Globus pallidus (tissue), 1 donor: ENCODE measurements around the gene COL16A1.

ENCODE experiments used
- DNase-seq: peaks from one replicate; pipeline ENCODE4 v3.0.0-alpha.2; 2015; ENCODE audit warnings: low spot score

The COL16A1 gene

DNA sequence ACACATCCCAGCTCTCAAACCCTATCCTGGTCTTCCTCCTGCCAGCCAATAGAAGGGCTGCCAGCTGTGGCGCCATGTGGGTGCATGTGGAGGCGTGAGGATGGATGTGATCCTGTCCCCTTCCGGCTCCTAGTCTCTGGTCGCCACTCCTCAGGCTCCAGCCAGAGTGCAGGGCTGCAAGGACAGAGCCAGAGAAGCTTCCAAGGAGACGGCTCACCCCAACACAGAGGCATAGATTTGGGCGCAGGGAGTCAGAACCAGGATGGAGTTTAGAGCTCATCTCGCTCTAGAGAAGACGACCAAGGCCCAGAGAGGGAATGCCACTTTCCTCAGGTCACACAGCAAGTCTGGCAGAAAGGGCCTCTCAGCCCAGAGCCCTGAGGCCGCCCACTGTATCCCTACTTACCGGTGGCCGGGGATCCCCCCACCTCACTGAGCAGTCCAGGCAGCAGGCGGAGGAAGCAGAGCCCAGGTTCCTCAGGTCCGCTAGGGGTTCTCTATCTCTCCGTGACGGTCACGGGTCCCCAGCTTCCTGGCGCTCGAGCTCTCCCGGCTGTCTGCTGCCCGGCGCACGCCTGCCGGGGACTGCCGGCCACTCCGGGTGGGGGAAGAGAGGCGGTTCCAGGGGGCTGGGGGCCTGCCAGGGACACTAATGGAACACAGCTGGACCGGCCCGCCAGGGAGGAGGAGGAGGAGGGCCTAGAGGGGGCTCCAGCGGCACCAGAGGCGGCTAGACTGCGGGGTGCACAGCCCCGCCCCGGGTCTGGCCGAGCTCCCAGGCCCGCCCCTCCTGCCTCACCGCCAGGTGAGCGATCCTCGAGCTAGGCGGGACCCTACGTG lies at the start of gene COL16A1:
COL16A1 (minus strand) TSS at position 587 of the 840 bp plus-strand sequence. CDS start 1,824 bp downstream, outside the sequence.
- DNase-seq, result peak; percentile 72

DNA sequence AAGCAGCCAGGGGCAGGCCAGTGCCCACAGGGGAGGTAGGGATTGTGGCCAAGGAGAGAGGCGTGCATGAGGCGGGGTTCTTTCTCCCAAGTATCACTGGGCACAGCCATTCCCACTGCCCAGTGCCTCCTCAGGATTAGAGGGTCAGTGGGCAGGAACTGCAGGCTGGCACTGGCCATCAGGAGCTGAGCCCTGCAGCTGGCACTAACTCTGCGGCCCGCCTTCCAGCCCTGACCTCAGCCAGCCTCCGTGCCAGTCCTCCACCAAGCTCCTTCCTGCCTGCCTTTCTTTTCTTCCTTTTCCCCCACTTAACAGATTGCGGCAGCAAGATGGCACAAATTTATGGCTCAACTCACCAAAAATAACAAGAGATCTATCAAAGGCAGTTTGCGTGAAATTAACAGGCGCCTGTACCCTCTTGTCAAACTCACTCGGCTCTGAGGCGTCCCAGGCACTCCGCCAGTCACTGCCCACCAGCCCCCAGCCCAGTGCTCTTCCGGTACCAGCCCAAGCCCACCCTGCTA lies 49.2 kb upstream of the COL16A1 start:
- DNase-seq, result peak; percentile 72

DNA sequence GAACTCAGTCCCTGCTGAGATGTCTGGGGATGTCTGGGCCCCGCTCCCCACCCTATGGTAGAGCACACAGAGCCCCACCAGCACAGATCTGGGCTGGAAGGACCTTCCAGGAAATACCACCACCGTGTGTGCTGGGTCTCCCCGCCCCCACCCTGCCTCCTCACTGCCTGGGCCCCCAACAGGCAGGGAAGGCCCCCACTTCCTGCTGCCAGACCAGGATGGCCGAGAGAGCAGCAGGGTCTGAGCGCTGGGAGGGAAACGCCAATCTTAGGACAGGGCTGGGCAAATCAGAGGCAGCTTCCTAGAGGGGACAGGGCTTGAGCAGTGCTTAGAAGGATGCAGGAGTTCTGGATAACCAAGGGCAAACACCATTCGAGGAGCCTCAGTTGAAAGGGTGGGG lies 48.4 kb upstream of the COL16A1 start:
- DNase-seq, result no peak

DNA sequence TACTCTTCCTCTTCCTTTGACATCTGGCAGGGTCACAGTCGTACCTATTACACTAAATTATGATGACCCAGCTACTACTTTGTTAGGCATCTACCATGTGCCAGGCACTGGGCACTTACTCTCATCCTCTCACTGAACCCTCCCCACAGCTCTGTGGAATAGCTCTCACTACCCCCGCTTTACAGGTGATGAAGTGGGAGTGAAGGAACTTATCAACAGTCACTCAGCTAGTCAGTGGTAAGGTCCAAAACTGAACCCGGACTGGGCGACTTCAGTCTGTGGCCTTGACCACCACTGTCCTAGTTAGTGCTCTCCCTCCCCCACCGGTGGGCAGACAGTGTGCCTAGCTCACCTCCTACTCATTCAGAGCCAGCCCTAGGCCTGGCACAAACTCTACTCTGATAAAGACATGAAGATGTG lies 48.0 kb upstream of the COL16A1 start:
- no peak for DNase-seq

DNA sequence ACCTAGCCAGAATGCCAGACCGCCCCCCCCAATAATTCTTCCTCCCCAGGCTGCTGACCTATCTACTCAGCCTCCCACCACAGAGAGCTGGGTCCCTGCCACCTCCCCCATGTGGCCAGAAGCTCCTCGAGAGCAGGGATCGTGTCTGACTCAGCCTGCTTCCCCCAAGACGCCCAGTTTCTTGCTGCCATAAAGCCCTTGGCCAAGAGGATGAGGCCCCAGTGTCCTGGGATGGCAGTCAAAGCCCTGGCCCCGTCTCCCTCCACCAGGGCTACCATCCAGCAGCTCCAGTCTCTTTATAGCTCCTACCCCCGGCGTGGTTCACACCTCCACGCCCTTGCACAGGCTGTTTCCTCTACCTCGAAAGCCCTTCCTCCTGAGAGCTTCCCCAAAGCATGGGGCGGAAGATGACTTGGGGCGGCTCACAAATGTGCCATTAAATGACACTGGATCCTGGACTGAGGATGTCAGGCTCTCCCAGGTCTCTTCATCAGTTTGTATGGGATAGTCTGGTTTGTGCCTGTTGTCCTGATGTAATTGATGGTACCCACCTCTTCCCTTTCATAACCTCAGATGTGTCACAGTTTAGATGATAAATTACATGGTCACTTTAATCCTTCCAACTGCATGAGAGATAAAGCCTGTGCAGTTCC lies 47.2 kb upstream of the COL16A1 start:
- no peak for DNase-seq

DNA sequence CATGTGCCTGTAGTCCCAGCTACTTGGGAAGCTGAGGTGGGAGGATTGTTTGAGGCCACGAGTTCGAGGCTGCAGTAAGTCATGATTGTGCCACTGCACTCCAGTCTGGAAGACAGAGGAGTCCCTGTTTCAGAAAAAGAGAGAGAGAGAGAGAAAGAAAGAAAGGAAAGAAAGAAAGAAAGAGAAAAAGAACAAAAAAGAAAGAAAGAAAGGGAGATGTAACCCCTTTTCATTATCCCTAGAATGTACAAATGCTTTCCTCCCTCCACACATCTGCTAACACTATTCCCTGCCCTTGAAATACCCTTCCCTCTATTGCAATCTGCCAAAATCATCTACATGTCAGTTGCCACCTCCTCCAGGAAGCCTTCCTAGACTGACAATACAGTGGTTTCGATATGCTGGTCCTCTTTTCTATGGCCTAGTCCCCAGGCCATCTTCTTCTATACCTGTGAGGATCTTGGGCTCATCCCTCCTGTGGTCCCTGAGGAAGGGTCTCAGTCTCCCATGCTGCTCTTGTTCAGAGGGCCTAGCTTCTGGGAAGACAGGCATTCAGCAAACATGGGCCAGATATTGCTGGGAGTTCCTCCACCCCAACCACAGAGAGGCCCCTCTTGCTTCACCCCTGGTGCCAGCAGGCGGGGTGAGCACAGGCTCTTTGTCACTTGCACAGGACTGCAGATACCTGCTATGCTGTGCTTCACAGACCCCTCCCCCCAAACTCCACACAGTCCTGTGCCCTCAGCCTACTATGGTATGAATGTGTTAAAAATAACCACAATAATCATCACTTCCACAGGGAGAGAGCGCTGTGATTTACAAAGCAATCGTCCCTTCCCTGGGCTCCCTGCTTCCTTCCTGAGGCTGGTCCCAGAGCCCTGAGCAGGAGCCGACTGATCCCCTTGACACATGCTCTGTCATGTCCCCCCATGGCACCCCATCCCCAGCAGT lies 46.2 kb upstream of the COL16A1 start:
- DNase-seq, result no peak

DNA sequence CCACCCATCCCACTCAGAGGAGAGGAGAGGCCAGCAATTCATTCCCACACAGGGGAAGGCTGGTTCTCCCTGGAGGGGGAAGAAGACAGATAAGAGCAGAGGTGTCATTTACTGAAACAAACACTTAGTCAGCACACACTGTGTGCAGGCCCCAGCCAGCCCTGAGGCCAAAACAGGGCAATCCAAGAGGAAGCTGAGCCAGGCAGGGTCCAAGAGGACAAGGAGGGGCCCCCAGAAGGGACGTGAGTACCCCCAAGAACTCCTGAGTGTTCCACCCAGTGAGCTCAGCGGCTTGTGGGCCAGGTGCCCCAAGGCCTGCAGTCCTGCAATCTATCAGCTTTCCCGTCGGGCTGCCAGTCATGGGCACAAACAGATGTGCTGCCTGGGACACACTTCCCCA lies 44.5 kb upstream of the COL16A1 start:
- DNase-seq, result no peak

DNA sequence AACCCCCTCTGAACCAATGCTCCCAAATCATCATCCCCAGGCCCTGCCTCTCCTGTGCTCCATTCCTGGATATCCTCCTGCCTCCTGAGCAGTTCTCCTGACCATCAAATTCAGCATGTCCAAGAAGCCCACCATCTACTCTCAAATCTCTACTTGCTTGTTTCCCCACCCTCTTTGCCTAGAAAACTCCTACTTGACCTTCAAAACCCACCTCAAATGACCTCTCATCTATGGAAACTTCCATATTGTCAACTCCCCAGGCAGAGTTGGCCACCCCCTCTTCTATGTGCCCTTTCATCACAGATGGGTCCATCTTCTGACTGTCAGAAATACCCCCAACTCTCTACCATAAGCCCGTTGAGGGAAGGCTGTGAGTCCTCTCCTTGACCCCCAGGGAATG lies 43.5 kb upstream of the COL16A1 start:
- no peak for DNase-seq

DNA sequence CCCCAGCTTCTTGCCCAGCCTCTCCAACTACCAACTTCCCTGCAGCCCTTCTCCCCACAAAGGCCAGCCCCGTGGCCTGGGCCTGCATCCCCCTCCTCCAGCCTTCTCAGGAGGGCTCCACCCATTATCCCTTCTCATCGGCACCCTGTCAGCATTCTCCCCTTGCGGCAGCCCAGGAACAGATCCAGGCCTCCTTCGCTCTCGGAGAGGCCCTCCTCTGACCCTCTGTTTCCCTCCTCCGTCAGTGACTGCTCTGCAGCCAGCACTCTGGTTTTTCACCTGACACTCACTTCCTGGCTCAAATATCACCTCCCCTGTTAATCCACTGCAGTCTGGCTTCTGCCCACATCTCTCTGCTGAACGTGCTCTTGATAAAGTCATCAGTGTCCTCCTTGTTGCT lies 42.9 kb upstream of the COL16A1 start:
- no peak for DNase-seq

DNA sequence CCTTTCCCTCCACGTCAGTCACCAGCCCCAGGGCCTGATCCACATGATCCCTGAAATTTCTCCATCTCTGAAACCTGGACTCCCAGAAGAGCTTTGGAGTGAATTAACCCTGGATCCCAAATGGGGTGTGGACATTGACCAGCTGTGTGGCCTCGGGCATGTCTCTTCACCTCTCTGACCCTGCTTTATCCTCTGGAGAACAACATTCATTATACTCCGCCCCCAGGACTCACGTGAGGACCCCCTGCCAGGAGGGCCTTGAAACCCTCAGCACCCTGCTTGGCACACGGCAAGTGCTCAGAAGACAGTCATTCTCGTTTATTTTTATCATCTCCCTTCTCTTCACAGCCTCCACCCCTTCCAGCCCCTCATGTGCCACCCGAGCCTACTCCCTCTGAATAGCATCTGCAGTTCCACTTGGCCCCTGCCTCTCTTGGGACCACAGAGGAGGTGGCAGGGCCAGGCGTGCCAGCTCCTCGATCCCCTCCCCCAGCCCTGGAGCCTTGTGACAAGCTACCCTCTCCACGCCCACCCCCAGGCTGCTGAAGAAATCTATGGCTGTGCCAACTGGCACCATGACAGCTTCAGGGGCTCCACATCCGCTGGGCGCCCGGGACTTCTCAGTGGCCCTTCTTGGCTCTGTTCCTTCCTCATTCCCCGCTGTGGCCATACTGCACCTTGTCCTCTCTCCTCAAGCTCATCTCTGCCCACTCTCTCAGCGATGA lies 42.3 kb upstream of the COL16A1 start:
- no peak for DNase-seq

DNA sequence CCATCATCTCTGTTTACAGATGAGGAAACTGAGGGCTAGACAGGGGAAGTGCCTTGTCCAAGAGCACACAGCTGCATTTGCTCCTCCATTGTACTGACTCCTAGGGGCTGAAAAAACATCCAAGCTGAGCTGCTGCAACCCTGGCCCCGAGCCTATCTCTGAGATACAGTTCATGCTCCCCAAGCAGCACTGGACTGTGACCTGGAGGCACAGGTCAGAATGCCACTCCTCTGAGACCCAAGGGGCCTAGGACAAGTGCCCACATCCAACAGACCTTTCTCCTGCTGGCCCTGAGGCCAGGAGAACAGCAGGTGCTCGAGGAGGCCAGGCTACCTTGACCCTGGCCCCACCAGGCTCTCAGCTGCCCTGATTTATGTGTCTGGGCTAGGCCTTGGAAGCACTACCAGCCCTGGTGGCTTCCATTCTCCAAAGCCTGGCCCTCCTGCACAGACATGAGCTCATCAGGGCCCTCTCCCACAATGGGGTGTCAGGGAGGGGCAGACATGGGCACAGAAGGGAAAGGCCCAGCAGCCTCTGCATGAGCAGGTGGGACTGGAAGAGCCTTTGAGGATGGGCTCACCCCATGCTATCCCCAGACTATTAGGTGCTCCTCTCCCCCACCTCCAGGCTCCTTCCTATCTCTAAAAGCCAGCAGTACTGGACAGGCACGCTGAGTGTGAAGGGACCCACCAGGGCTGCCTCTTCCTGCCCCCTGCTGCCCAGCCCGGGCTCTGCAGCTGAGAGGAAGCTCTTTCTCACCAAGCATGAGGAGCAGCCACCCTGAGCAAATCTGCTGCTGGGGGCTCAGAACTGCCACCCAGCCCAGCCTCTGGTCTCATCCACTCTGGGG lies 41.5 kb upstream of the COL16A1 start:
- DNase-seq, result no peak

DNA sequence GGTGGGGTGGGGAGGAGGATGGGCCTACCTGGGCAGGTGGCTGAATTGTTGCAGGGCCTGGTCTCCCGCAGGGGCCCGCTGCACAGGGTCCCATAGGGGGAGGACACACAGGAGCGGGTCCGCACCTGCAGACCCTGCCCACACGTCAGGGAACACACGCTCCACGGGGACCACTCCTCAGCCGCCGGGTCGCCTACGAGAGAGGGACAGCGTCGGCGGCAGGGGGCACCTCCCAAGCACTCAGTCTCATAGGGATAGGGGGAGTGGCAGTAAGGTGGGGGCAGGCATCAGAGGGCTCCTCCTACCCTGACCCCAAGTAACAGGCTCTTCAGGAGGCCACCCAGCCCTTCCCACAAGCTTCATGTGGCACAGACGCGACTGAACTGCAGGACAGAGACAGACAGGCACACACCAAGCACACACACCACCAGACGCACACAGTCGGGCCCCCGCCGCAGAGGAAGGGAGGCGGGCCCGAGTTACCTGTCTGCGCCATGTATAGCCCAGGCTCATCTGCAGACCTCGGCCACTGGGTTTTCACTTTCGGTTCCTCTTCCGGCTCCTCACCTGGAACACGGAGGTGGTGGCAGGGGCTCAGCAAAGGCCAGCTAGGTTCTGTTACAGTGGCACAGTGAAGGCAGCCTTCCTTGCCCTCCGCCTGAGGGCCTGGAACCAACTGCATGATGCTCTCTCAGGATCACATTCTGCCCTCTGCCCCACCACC lies 40.5 kb upstream of the COL16A1 start:
- no peak for DNase-seq

DNA sequence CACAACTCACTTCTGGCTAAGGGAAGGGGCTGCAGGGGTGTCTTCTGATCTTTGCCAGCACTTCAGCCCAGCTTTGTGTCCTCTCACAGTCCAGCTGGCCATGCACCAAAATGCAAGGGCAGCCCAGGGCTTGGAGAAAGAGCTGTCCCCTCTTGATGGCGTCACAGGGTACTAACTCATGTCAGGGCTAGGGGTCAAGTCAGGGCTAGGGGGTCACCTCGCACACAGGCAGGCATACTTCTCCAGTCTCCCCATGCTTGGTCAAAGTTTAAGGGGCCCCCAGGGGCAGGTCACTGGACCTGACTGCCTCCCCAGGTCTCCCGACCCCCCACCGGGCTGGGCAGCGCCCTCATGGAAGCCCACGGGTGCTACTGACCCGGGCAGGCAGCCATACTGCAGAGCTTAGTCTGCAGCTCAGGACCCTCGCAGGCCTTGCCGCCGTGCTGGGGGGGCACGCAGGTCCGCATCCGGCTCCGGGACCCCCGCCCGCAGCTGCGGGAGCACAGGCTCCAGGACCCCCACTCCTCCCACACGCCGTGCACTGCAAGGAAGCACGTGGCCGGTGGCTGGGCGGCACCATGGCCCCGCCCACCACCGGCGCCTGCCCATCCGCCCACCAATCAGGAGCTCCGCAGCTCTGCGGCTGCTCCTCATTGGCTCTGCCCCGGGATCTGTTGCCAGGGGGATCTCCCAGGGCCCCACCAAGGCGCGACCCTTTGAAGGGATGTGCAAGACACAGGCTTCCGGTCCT lies 38.8 kb upstream of the COL16A1 start:
- no peak for DNase-seq

DNA sequence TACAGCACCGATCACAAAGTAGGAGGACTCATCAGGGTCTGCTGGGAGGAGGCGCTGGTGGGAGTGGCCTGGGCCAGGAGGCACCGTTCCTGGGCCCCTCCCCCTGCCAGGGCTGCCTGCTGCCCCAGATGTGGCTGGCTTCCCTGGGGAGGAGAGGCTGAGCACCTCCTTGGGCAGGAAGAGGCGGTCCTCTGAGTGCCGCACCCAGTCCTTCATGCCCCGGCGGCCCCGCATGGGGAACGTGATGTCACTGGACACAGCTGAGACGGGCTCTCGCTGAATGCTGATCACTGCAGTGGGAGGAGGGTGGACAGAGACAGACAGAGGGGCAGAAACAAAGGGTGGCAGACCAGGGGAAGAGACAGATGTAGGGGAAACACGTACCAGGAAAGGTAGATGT lies 35.5 kb upstream of the COL16A1 start:
- no peak for DNase-seq

DNA sequence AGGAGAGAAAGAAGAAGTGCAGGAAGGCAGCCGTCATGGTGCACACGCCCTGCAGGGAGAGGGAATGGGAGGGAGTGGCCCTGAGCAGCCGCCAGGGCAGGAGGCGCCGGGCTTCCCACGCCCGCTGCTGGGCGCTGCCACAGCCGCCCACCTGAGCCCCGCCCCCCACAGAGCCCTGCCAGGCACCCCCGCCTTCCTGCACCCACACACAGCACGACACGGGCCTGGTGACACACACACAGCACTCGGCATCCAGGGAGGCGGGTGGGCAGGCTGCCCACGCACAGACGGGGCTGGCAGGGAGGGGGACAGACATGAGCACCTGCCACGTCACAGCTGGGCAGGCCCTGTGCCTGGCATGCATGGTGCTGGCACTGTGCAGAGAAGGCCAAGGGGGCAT lies 32.9 kb upstream of the COL16A1 start:
- no peak for DNase-seq

DNA sequence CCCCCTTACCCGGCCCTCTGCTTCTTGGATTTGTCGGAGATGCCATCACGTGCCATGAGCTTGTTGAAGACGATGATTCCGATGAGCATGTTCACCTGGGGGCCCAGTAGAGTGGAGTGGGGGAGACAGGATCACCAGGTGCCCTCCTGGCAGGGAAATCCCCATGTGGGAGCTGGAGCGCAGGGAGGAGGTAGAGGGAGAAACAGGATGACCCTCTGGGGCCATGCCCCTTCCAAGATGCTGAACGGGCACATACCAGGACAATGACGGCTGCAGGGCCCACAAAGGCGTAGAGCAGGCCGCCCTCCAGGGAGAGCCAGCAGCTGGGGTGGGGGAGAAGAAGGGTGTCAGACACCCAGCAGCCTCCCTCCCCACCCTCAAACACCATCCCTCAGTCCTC lies 31.8 kb upstream of the COL16A1 start:
- no peak for DNase-seq

DNA sequence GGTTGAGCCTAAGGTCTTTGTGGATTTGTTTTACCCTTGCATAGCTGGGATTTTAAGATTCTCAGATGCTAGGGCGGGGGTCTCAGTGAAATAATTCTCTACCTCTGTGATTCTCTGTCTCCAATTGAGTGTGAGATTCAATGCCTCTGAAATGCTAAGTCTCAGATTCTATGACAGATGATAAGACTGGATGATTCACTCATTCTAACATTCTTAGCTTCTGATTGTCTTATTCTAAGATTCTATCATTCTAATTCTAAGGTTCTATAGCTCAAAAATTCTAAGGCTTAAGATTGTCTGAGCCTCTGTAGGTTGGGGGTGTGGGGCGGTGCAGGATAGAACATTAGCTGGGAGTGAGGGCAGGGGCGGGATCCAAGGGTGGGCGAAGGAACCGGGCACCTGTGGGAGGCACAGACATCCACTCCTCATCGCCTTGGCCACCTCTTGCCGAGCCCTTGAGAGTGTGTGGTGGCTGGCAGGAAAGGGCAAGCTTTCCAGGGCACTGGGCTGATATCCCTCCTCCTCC lies 30.8 kb upstream of the COL16A1 start:
- no peak for DNase-seq

DNA sequence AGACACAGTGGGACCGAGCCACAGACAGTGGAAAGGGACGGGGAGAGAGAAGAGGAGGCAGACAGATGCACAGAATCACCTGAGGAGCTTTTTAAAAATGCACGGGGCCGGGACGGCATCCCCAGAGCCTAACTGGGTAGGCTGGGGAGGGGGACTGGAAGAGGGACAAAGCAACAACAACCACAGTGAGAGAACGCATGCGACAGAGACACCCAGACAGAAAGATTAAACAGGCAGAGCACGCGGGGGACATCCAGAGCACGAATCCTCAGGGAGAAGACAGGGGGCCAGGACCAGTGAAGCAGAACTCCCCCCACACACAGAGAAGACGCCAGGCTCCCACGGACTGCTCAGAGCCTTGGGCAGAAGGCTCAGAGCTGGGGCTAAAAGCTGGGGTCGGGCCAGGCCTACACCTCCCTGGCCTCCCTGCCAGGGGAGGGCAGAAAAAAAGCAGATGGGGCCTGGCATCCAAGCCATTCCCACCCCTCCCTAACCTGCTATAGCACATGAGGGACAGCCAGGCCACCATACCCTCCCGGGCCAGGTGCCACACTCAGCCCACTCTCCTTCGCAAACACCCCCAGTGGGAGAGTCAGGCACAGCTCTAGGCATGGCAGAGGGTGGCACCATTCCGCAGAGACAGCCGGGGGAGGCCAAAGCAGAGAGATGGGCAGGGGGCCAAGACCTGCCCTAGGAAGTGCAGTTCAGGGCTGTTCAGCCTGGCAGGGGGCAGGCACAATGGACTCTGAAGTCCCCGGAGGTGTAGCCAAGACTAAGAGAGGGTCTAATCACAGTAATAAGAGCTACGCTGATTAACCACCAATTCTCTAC lies 29.8 kb upstream of the COL16A1 start:
- DNase-seq, result no peak
